GM12891 (cell line): ENCODE data around the gene CCL5.
A peak's percentile ranks its signal among the peaks of the same experiment; 100 is the strongest.

Source experiments
- POLR2A ChIP-seq: IDR thresholded peaks from 2 replicates; pipeline ENCODE4 v1.6.1; 2011; ENCODE audit warnings: low read depth, low read length, control low read depth
- POLR2AphosphoS5 ChIP-seq: IDR thresholded peaks from 2 replicates; pipeline ENCODE4 v1.6.1; 2011; ENCODE audit warnings: low read depth, low read length, control low read depth
- TAF1 ChIP-seq: IDR thresholded peaks from 2 replicates; pipeline ENCODE4 v1.6.1; 2011; ENCODE audit warnings: low read depth, low read length, control low read depth

- TF ChIP-seq POLR2A, result no peak
- TF ChIP-seq POLR2AphosphoS5, result no peak
- 0 out of 2 replicates have a peak, but pooled peaks have one; percentile 23 for TF ChIP-seq TAF1
These were observed 12.2 kb upstream of the CCL5 start for GRCh38 chr17:35892091-35893035.
